PFSK-1 (cell line): ENCODE measurements around the gene VRK1.

ENCODE experiments used
- FOXP2 ChIP-seq: optimal IDR thresholded peaks from 2 replicates; pipeline ENCODE3; 2011; ENCODE audit warnings: borderline replicate concordance, control low read depth, inconsistent platforms; ENCODE audit not compliant: insufficient read depth; ENCODE audit errors: extremely low read length, extremely low read depth
- POLR2AphosphoS5 ChIP-seq: IDR thresholded peaks from 2 replicates; pipeline ENCODE4 v1.6.1; 2012; ENCODE audit warnings: low read depth, mild to moderate bottlenecking, control low read depth, low read length, moderate library complexity
- REST ChIP-seq, 2 experiments: IDR thresholded peaks; 2 replicates each; pipeline versions ENCODE4 v1.6.1 to v1.8.0; 2011 to 2012; ENCODE audit warnings: low read depth in 2 of 2, low read length in 2 of 2, control low read depth in 1 of 2, inconsistent platforms in 1 of 2, mild to moderate bottlenecking in 1 of 2, moderate library complexity in 1 of 2; ENCODE audit not compliant: insufficient read depth in 1 of 2
- SIN3A ChIP-seq: IDR thresholded peaks from 2 replicates; pipeline ENCODE4 v1.6.1; 2012; ENCODE audit warnings: mild to moderate bottlenecking, low read length, moderate library complexity, borderline replicate concordance; ENCODE audit not compliant: insufficient read depth
- TAF1 ChIP-seq: IDR thresholded peaks from 2 replicates; pipeline ENCODE4 v1.6.1; 2012; ENCODE audit warnings: low read length, control low read depth, borderline replicate concordance; ENCODE audit not compliant: insufficient read depth

The VRK1 gene

GRCh38 chr14:96848011-96848410, 50.8 kb downstream of the VRK1 start:
- TF ChIP-seq TAF1 (no peak), POLR2AphosphoS5 (no peak), REST (IDR thresholded peaks at IDR 0.05; ENCODE audit: insufficient read depth in 1 of 2, low read depth in 2 of 2, low read length in 2 of 2) (no peak), SIN3A (no peak), FOXP2 (no peak)

GRCh38 chr14:96849733-96850132, 52.6 kb downstream of the VRK1 start:
- TF ChIP-seq SIN3A (no peak), TAF1 (no peak), POLR2AphosphoS5 (no peak), FOXP2 (no peak), REST (IDR thresholded peaks at IDR 0.05; ENCODE audit: insufficient read depth in 1 of 2, low read depth in 2 of 2, low read length in 2 of 2) (no peak)

- TF ChIP-seq POLR2AphosphoS5 (no peak), REST (IDR thresholded peaks at IDR 0.05; ENCODE audit: insufficient read depth in 1 of 2, low read depth in 2 of 2, low read length in 2 of 2) (no peak), TAF1 (no peak), SIN3A (no peak), FOXP2 (no peak)
Measured at GRCh38 chr14:96851694-96852381, 54.7 kb downstream of the VRK1 start.

GRCh38 chr14:96852823-96853422, 55.7 kb downstream of the VRK1 start:
- TF ChIP-seq POLR2AphosphoS5 (no peak), FOXP2 (no peak), SIN3A (no peak), TAF1 (no peak), REST (IDR thresholded peaks at IDR 0.05; ENCODE audit: insufficient read depth in 1 of 2, low read depth in 2 of 2, low read length in 2 of 2) (no peak)

GRCh38 chr14:96858643-96859042, 61.5 kb downstream of the VRK1 start:
- TF ChIP-seq SIN3A (no peak), POLR2AphosphoS5 (no peak), REST (IDR thresholded peaks at IDR 0.05; ENCODE audit: insufficient read depth in 1 of 2, low read depth in 2 of 2, low read length in 2 of 2) (no peak), TAF1 (no peak), FOXP2 (no peak)
